Stomach (tissue), 19 donors: ENCODE data around the gene AMY2B. TPM values are rescaled to one million over a fixed set of nuclear protein-coding genes. Genes with fewer than 3 reads are reported as not detected.
A peak's percentile ranks its signal among the peaks of the same experiment; 100 is the strongest.
"Not testable (repeated sequence)": the region's sequence is repeated elsewhere in the genome, so short reads cannot be mapped to it uniquely, and the experiment has no call there.

ENCODE experiments used
- DNase-seq, 2 donors: peaks; one replicate each; pipeline versions ENCODE4 v3.0.0 to v3.0.0-alpha.2; 2013 to 2019
- H3K27ac ChIP-seq, 5 donors: fragments of 200-600 bp in 4 of 5; sonication (generic) in 4 of 5; one replicate each; pipeline ENCODE4 v1.5.1; 2013 to 2019; ENCODE audit warnings: mild to moderate bottlenecking in 1 of 5, moderate library complexity in 1 of 5
- H3K27me3 ChIP-seq, 3 donors: fragments of 200-600 bp; sonication (generic); one replicate each; pipeline ENCODE4 v1.5.1; 2017 to 2019; ENCODE audit warnings: mixed run types in 1 of 3
- H3K36me3 ChIP-seq, 4 donors: fragments of 200-600 bp; sonication (generic); 1 replicate in 3 of 4; 2 replicates in 1 of 4; pipeline ENCODE4 v1.5.1; 2016 to 2019
- H3K4me1 ChIP-seq, 4 donors: fragments of 200-600 bp; sonication (generic); one replicate each; pipeline ENCODE4 v1.5.1; 2016 to 2019
- H3K4me3 ChIP-seq, 4 donors: fragments of 200-600 bp; sonication (generic) in 3 of 4; one replicate each; pipeline ENCODE4 v1.5.1; 2016 to 2019; ENCODE audit warnings: mild to moderate bottlenecking in 1 of 4
- H3K9me3 ChIP-seq, 4 donors: fragments of 200-600 bp; sonication (generic); one replicate each; pipeline ENCODE4 v1.5.1; 2016 to 2019
- EP300 ChIP-seq: sonication (generic); formaldehyde crosslinking; IDR thresholded peaks from one replicate; pipeline ENCODE4 v1.6.1; 2017; ENCODE audit warnings: antibody characterized with exemption
- POLR2A ChIP-seq, 4 donors: fragments of 450-650 bp; IDR thresholded peaks; one replicate each; pipeline ENCODE4 v1.6.1; 2016; ENCODE audit warnings: antibody characterized with exemption in 4 of 4, control low read depth in 2 of 4, mild to moderate bottlenecking in 1 of 4, moderate library complexity in 1 of 4
- POLR2AphosphoS5 ChIP-seq, 3 donors: sonication (generic); formaldehyde crosslinking; IDR thresholded peaks; one replicate each; pipeline ENCODE4 v1.6.1; 2016; ENCODE audit warnings: antibody characterized with exemption in 3 of 3
- WGBS, 5 donors: extraction: QIAGEN DNeasy Blood & Tissue Kit in 3 of 5; methylation state at CpG; one replicate each; pipeline versions ENCODE4 v1.1.5 to v1.1.7; 2013 to 2018; 5-methylcytosine and 5-hydroxymethylcytosine counted together
- intact Hi-C: fragments of 100-400 bp; cut with DNase I; formaldehyde crosslinking; loops from one replicate; pipeline ENCODE4 v1.15.1; 2023; ENCODE audit warnings: low total_unique reads
- long read RNA-seq, 10 donors: transcript quantifications; one replicate each; lab custom pipeline, GENCODE V29; 2026
- polyA plus RNA-seq, 3 donors: library from polyadenylated mRNA; stranded (reverse); fragments of 200-250 nt; gene quantifications; one replicate each; pipeline ENCODE4 v1.2.3, GENCODE V29; 2013
- total RNA-seq, 5 donors: library from RNA; depleted of rRNA; stranded (reverse); fragments of >200 nt; gene quantifications; one replicate each; pipeline versions ENCODE4 v1.1.0 to v1.2.3, GENCODE V29; 2014 to 2016
- TF ChIP-seq, protein P1 (sequence below), 7 experiments: fragments of 450-650 bp in 4 of 7; fragments of 200-600 bp in 3 of 7; sonication (generic) in 3 of 7; IDR thresholded peaks; one replicate each; pipeline ENCODE4 v1.5.1; 2016 to 2019; ENCODE audit warnings: antibody characterized with exemption in 7 of 7, control low read depth in 2 of 7, mild to moderate bottlenecking in 1 of 7
- donor health status: healthy with polysubstance abuse.
- donor health status: Bipolar disorder and iron deficiency.
- donor health status: healthy.

The AMY2B gene
- total RNA-seq (10 to 100 TPM in 3 of 5 donors, 1 to 10 TPM in 2; 5.2 to 91.0 (median 19.2) TPM), polyA plus RNA-seq (10 to 100 TPM in 1 of 3 donors, 1 to 10 TPM in 2; 2.0 to 22.1 (median 5.0) TPM)
- long read RNA-seq, donor 1 = 0 reads
- long read RNA-seq, donor 2, partial matches to known transcripts = 0 of 2 reads
- long read RNA-seq, donor 2, other reads (novel, unspliced or antisense) = 0 of 2 reads
- long read RNA-seq, donor 3, partial matches to known transcripts = 0 of 1 reads
- long read RNA-seq, donor 3, other reads (novel, unspliced or antisense) = 0 of 1 reads
- long read RNA-seq, donor 4 = 0 reads
- long read RNA-seq, donor 5, partial matches to known transcripts = 0 of 2 reads
- long read RNA-seq, donor 5, other reads (novel, unspliced or antisense) = 0 of 2 reads
- long read RNA-seq, donor 6 = 0 reads
- long read RNA-seq, donor 7 = 0 reads
- long read RNA-seq, donor 8, partial matches to known transcripts = 0 of 1 reads
- long read RNA-seq, donor 8, other reads (novel, unspliced or antisense) = 0 of 1 reads
- long read RNA-seq, donor 9 = 0 reads
- long read RNA-seq, donor 10 = 0 reads

DNA sequence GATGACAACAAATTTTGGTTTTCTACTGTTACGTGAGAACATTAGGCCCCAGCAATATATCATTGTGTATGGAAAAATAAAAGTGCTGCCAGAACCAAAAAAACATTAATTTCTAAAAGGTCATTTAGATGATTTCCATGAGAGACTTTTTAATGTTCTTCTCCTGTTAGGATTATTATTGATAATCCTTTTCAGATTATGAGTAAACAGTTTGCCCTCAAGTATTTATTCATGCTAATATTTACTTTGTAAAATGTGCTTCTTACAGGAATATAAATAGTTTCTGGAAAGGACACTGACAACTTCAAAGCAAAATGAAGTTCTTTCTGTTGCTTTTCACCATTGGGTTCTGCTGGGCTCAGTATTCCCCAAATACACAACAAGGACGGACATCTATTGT is at the start of gene AMY2B:
TSS of gene AMY2B (plus strand) at position 301 of the 400 bp plus-strand sequence. CDS start at position 315, 14 bp downstream.
- H3K36me3 ChIP-seq = peaks cover 0 to 24% (median 13%) of the 10 kb centered on the region in 4 donors
- intact Hi-C loops, H3K4me1 ChIP-seq, DNase-seq, H3K4me3 ChIP-seq, H3K27ac ChIP-seq, H3K27me3 ChIP-seq, H3K9me3 ChIP-seq: not testable (repeated sequence)
- WGBS, 5 donors = 76 to 93% (median 82%) methylated on average over 1 to 2 of the region's 2 CpGs

- WGBS, 5 donors = 88 to 98% (median 94%) methylated on average over 3 of the region's 3 CpGs
- no peaks in the 10 kb centered on the region for H3K9me3 ChIP-seq
- intact Hi-C loops = no loop called here
- no peak overlapping the region for H3K4me3 ChIP-seq
- TF ChIP-seq POLR2AphosphoS5 (IDR thresholded peaks at IDR 0.05) (no peak), EP300 (no peak), POLR2A (IDR thresholded peaks at IDR 0.05) (no peak)
- TF ChIP-seq, protein P1, sequence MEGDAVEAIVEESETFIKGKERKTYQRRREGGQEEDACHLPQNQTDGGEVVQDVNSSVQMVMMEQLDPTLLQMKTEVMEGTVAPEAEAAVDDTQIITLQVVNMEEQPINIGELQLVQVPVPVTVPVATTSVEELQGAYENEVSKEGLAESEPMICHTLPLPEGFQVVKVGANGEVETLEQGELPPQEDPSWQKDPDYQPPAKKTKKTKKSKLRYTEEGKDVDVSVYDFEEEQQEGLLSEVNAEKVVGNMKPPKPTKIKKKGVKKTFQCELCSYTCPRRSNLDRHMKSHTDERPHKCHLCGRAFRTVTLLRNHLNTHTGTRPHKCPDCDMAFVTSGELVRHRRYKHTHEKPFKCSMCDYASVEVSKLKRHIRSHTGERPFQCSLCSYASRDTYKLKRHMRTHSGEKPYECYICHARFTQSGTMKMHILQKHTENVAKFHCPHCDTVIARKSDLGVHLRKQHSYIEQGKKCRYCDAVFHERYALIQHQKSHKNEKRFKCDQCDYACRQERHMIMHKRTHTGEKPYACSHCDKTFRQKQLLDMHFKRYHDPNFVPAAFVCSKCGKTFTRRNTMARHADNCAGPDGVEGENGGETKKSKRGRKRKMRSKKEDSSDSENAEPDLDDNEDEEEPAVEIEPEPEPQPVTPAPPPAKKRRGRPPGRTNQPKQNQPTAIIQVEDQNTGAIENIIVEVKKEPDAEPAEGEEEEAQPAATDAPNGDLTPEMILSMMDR (IDR thresholded peaks at IDR 0.05) = no peak
- H3K27ac ChIP-seq = no peak overlapping the region
- peaks cover 14 to 29% (median 25%) of the 10 kb centered on the region in 4 donors for H3K4me1 ChIP-seq
- no peaks in the 10 kb centered on the region for H3K27me3 ChIP-seq
- DNase-seq = no peak
- no peaks in the 10 kb centered on the region for H3K36me3 ChIP-seq
Observed at GRCh38 chr1:103523346-103523745, 48.0 kb upstream of the AMY2B start.

DNA sequence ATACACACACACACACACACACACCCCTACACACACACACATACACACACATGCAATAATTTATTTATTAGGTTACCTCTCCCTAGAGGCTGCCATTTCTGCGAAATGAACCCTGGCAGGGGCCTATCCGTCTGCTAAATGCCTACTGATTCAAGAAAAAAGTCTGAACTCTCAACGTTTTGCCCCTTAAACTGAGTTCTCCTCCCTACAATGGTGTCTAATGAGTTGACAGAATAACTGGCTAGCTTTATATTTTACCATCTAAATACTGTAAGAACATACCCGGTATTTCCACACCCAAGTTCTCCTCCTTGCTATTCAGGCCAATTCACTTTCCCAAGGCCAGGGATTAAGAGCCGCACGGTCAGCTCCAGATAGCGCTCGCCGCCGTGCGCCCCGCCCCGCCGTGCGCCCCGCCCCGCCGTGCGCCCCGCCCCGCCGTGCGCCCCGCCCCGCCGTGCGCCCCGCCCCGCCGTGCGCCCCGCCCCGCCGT is 46.2 kb upstream of the AMY2B start:
- DNase-seq = peak in 1 of 2 donors; percentile 81
- H3K9me3 ChIP-seq = no peaks in the 10 kb centered on the region
- 4 to 9% (median 5%) methylated on average over 11 to 19 of the region's 34 CpGs for WGBS, 5 donors
- intact Hi-C loops = no loop called here
- peak overlapping the region; percentile 24 to 40 (median 30) for H3K4me3 ChIP-seq
- H3K27me3 ChIP-seq = no peaks in the 10 kb centered on the region
- H3K36me3 ChIP-seq = peaks cover 0 to 13% (median 5%) of the 10 kb centered on the region in 4 donors
- peaks cover 14 to 47% (median 37%) of the 10 kb centered on the region in 4 donors for H3K4me1 ChIP-seq
- H3K27ac ChIP-seq = peak overlapping the region in 3 of 5 donors; percentile 62 to 97 (median 94)
- TF ChIP-seq EP300 (no peak), POLR2A (IDR thresholded peaks at IDR 0.05) (no peak), POLR2AphosphoS5 (IDR thresholded peaks at IDR 0.05) (no peak)
- TF ChIP-seq, protein P1 (IDR thresholded peaks at IDR 0.05) = no peak

GRCh38 chr1:103525607-103526507 is 45.5 kb upstream of the AMY2B start, which contains the start of gene RNPC3:
RNPC3 (plus strand) TSS chr1:103525699; CDS start chr1:103526071, 372 bp downstream.
- Histone ChIP-seq H3K27ac (peak within 1 kb of the TSS; percentile 92 to 99 (median 94)), H3K4me3 (peak within 1 kb of the TSS; percentile 71 to 80 (median 78)), H3K36me3 (peaks cover 0 to 13% (median 8%) of the 10 kb centered on the region in 4 donors), H3K4me1 (peaks cover 14 to 54% (median 40%) of the 10 kb centered on the region in 4 donors), H3K9me3 (no peaks in the 10 kb centered on the region), H3K27me3 (no peaks in the 10 kb centered on the region)
- intact Hi-C loops = no loop called here
- peak; percentile 91 to 96 for DNase-seq
- TF ChIP-seq POLR2AphosphoS5 (IDR thresholded peaks at IDR 0.05) (peak in 2 of 3 donors; percentile 47 to 60), EP300 (no peak), POLR2A (IDR thresholded peaks at IDR 0.05) (peak in 1 of 4 donors; percentile 5)
- TF ChIP-seq, protein P1 (IDR thresholded peaks at IDR 0.05) = no peak
- WGBS, 5 donors = 0 to 1% (median 1%) methylated on average over 42 to 60 of the region's 62 CpGs
